GM13976 (cell line): Measurements from ENCODE around the gene STAT5B.
"Not testable (repeated sequence)": the region's sequence is repeated elsewhere in the genome, so short reads cannot be mapped to it uniquely, and the experiment has no call there.

Experiments
- DNase-seq: peaks from one replicate; pipeline ENCODE4 v3.0.0; 2012; ENCODE audit warnings: low spot score
- CTCF ChIP-seq: IDR thresholded peaks from 2 replicates; pipeline ENCODE4 v1.5.1; 2012; ENCODE audit warnings: borderline replicate concordance, mild to moderate bottlenecking; ENCODE audit not compliant: insufficient read depth; ENCODE audit errors: extremely low read depth, missing control alignments, control extremely low read depth
- in situ Hi-C: fragments of 300-500 bp; cut with MboI; formaldehyde crosslinking; loops from one replicate; pipeline ENCODE4 v1.12.0; 2022; ENCODE audit warnings: low sequenced_read_pairs, mixed read lengths, inconsistent platforms; ENCODE audit not compliant: unreplicated experiment

STAT5B gene

GRCh38 chr17:42271006-42271778 is 5.0 kb downstream of the STAT5B start:
- DNase-seq, result no peak
- in situ Hi-C loops, result no loop called here
- TF ChIP-seq CTCF, result no peak

- no peak for TF ChIP-seq CTCF
- no peak for DNase-seq
- in situ Hi-C loops, result no loop called here
These were observed 5.6 kb downstream of the STAT5B start for GRCh38 chr17:42270596-42270995.

GRCh38 chr17:42270170-42270535 is 6.0 kb downstream of the STAT5B start:
- no peak for TF ChIP-seq CTCF
- in situ Hi-C loops, result no loop called here
- no peak for DNase-seq

- no peak for DNase-seq
- TF ChIP-seq CTCF, result no peak
- in situ Hi-C loops, result no loop called here
These were observed 8.0 kb downstream of the STAT5B start for GRCh38 chr17:42268236-42268635.

GRCh38 chr17:42266918-42267766 is 9.0 kb downstream of the STAT5B start:
- no peak for TF ChIP-seq CTCF
- DNase-seq, result no peak

GRCh38 chr17:42266462-42266861 is 9.7 kb downstream of the STAT5B start:
- no peak for DNase-seq
- TF ChIP-seq CTCF, result no peak
- in situ Hi-C loops, result no loop called here

More at GRCh38 chr17:42266918-42267766, 9.0 kb downstream of the STAT5B start:
- in situ Hi-C loops, result no loop called here

GRCh38 chr17:42264366-42264765 is 11.8 kb downstream of the STAT5B start:
- in situ Hi-C loops, DNase-seq: not testable (repeated sequence)
